ENCODE results near the gene GFPT1.
"Not testable (repeated sequence)": the region's sequence is repeated elsewhere in the genome, so short reads cannot be mapped to it uniquely, and the experiment has no call there.

Gene GFPT1

DNA sequence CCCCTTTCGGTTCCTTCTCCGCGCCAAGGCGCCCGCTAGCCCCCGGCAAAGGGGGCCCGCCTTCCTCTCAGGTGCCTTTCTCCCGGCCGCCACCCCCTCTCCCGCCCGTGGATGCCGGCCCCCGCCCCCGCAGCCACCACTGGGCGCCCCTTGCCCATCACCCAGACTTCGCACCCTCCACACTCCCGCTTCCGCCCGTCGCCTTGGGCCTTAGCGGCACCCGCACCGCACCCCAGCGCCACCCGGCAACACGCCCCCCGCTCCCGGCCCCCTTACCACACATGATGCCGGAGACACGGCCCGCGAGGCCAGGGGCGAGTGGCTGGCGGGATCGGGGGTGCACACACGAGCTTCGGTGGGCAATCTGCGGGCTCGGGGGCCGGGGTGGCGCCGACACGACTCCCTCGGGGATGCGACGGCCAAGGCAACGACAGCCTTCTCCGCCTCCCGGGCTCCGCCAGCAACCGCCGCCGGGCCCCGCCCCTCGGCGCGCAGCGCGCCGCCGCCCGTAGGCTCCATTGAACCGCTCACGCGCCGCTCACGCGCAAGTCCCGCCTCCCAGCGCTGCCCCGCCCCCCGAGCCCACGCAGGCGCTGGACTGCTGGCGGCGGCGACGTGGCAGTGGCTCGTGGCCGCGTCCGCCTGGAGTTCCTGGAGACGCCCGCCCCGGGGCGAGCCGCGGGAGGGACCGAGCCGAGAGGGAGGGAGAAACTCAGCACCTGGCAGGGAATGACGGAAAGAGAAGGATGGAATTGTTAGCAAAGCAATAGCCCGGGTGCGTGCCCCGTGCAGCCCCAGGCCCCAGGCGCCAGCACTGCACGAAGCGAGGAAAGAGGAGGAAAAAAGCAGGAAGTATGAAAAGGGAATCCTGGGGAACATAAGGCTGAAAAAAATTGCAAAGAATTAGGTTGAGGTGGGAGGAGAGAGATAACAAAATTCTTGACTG is at the start of gene GFPT1:
GFPT1 (minus strand) TSS at position 439 of the 946 bp plus-strand sequence; CDS start at position 283, 156 bp downstream.
- H3K36me3 ChIP-seq (ENCODE audit: insufficient read depth, low read length): no peaks in the 10 kb centered on the region
- H3K9ac ChIP-seq (ENCODE audit: low read depth, low read length): peak within 1 kb of the TSS; percentile 74
- peaks cover 7% of the 10 kb centered on the region; the same call in 1 of the 2 replicates for H3K4me1 ChIP-seq (ENCODE audit: insufficient read depth, low read length)
- no peaks in the 10 kb centered on the region for H3K9me3 ChIP-seq (ENCODE audit: control insufficient read depth, insufficient read depth, low read length)

DNA sequence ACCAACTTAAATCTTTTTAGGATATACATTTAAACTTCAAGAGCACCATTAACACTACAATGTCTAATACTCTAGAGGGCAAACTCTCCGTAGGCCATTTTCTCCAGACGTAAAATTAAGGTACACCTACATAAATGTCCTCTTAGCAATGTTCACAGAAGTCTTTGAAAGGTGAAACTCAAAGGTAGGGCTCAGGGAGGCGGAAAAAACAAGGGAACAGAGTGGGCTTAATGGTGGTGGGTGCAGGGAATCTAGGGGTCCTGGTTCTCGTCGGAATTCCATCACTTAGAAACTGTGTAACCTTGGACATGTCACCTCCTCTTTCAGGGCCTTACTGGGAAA is 49.5 kb upstream of the GFPT1 start:
- Histone ChIP-seq H3K9me3 (ENCODE audit: control insufficient read depth, insufficient read depth, low read length) (0 out of 2 replicates have a peak, but pooled peaks cover 2% of the 10 kb centered on the region), H3K36me3 (ENCODE audit: insufficient read depth, low read length) (no peaks in the 10 kb centered on the region; the same call in 1 of the 2 replicates), H3K9ac (ENCODE audit: low read depth, low read length) (peak overlapping the region; percentile 82), H3K4me1 (ENCODE audit: insufficient read depth, low read length) (peaks cover 19% of the 10 kb centered on the region)

DNA sequence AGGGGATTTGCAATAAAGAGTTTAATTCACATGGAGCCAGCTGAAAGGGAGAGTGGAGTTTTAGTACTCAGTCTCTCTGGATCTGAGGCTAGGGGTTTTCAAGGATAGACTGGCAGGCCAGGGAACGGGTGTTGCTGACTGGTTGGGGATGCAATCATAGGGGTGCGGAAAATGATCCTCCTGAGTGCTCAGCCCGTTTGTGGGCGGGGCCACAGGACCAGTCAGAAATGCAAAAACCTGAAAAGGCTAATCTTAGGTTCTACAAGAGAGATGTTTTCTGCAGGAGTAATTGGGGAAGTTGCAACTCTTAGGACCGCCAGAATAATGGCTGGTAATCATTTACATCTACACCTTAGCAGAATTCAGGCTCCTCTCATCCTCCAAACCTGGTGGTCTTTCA is 47.7 kb upstream of the GFPT1 start:
- H3K9ac ChIP-seq (ENCODE audit: low read depth, low read length): no peak overlapping the region
- H3K36me3 ChIP-seq (ENCODE audit: insufficient read depth, low read length): peaks cover under 1% of the 10 kb centered on the region
- H3K9me3 ChIP-seq (ENCODE audit: control insufficient read depth, insufficient read depth, low read length): no peaks in the 10 kb centered on the region
- H3K4me1 ChIP-seq (ENCODE audit: insufficient read depth, low read length): peaks cover 19% of the 10 kb centered on the region

DNA sequence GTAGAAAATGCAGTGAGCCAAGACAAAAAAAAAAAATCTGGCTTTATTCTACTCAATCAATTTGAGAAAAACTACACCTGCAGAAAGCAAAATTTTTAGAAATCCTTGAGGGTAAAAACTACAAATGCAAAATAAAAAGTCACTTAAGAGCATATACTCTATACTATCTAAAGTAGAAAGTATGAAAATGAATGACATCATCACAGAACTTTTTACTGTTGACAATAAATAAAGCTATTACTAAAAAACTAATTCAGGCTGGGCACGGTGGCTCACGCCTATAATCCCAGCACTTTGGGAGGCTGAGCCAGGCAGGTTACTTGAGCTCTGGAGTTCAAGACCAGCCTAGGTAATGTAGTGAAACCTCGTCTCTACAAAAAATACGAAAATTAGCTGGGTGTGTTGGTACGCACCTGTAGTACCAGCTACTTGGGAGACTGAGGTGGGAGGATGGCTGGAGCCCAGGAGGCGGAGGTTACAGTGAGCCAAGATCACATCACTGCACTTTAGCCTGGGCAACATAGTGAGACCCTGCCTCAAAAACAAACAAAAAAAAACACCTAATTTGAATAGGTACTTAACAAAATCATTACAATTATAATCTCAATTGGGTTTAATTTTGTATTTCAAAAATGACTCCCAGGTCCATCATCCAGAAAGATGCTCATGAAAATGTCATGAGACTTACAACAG is 42.6 kb upstream of the GFPT1 start:
- no peak overlapping the region for H3K9ac ChIP-seq (ENCODE audit: low read depth, low read length)

DNA sequence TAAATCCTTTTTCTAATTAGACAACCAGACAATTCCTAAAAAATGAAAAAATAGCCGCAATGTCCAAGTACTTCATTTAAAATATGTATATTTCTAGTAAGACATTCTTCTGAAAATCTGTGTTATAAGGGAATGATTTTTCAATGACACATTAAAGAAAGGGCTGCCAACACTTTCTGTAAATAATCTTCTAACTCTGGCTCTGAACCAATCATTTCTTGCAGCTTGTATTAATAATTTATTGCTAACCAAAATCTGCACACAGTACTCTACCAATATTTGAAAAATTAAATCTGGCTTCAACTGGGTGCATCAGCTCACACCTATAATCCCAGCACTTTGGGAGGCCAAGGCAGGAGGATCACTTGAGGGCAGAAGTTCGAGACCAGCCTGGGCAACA is 42.0 kb upstream of the GFPT1 start:
- Histone ChIP-seq H3K4me1 (ENCODE audit: insufficient read depth, low read length) (no peaks in the 10 kb centered on the region), H3K9me3 (ENCODE audit: control insufficient read depth, insufficient read depth, low read length) (no peaks in the 10 kb centered on the region), H3K9ac (ENCODE audit: low read depth, low read length) (no peak overlapping the region), H3K36me3 (ENCODE audit: insufficient read depth, low read length) (peaks cover 7% of the 10 kb centered on the region)

More for the DNA sequence above, 42.6 kb upstream of the GFPT1 start:
- H3K9me3 ChIP-seq (ENCODE audit: control insufficient read depth, insufficient read depth, low read length): no peaks in the 10 kb centered on the region
- H3K36me3 ChIP-seq (ENCODE audit: insufficient read depth, low read length): peaks cover 7% of the 10 kb centered on the region
- H3K4me1 ChIP-seq (ENCODE audit: insufficient read depth, low read length): no peaks in the 10 kb centered on the region

DNA sequence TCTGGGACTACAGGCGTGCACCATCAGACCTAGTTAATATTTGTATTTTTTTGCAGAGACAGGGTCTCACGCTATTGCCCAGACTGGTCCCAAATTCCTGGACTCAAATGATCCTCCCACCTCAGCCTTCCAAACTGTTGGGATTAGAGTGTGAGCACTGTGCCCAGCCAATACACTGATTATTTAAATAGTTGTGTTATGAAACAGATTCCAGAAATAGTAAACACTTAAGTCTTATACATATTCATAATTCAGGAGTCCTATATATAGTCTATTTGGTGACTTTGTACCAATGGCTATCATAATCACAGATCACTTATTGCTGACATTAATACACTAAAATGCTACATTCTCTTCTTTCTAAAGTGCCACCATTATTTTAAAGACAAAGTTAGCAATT is 37.4 kb upstream of the GFPT1 start:
- no peaks in the 10 kb centered on the region for H3K4me1 ChIP-seq (ENCODE audit: insufficient read depth, low read length)
- peaks cover 8% of the 10 kb centered on the region for H3K36me3 ChIP-seq (ENCODE audit: insufficient read depth, low read length)
- H3K9me3 ChIP-seq (ENCODE audit: control insufficient read depth, insufficient read depth, low read length): no peaks in the 10 kb centered on the region
- H3K9ac ChIP-seq (ENCODE audit: low read depth, low read length): no peak overlapping the region

DNA sequence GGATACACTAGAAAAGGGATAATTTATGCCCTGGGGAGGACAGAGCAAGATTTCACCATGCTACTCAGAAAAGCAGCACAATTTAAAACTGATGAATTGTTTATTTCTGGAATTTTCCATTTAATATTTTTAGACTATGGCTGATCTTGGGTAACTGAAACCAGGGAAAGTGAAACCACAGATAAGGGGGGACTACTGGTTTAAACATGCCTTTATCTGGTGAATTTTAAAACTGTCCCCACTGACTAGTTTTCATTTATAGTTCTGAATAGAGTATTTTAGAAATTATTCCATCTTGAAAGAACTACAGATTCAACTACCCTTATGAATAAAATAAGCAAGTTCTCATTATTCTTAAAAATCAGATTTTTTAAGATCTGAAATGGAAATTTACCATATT is 35.2 kb upstream of the GFPT1 start:
- Histone ChIP-seq H3K36me3 (ENCODE audit: insufficient read depth, low read length) (peaks cover 4% of the 10 kb centered on the region), H3K4me1 (ENCODE audit: insufficient read depth, low read length) (no peaks in the 10 kb centered on the region), H3K9ac (ENCODE audit: low read depth, low read length) (no peak overlapping the region), H3K9me3 (ENCODE audit: control insufficient read depth, insufficient read depth, low read length) (no peaks in the 10 kb centered on the region)

DNA sequence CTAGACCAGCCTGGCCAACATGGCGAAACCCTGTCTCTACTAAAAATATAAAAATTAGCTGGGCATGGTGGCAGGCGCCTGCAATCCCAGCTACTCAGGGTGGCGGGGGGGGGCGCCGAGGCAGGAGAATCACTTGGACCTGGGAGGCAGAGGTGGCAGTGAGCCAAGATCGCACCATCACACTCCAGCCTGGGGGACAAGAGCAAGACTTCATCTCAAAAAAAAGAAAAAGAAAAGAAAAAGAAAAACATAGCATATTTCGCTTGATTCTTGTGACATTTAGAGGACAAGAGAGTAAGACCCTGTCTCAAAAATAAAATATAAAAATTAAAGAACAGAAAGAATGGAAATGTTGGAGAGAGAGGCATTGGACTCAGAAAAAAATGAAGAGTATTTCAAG is 32.1 kb upstream of the GFPT1 start:
- not testable (repeated sequence) for H3K36me3 ChIP-seq (ENCODE audit: insufficient read depth, low read length); H3K9me3 ChIP-seq (ENCODE audit: control insufficient read depth, insufficient read depth, low read length); H3K4me1 ChIP-seq (ENCODE audit: insufficient read depth, low read length); H3K9ac ChIP-seq (ENCODE audit: low read depth, low read length)

DNA sequence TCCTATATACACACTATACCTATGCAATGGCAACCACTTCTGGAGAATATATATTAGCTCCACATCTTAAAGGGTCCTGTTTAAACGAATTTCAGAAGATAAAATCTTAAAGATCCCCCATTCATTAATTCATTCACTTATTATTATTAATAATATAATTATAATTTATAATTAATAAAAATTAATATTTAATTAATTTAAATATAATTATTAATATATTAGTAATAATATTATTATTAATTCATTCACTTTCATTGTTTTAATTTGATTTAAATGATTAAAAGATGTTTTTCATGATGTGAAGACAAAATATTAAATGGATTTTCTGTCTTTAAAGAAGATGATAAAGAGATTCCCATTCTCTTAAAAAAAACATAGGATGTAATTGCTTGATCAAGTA is 29.1 kb upstream of the GFPT1 start:
- Histone ChIP-seq H3K9ac (ENCODE audit: low read depth, low read length) (no peak overlapping the region), H3K9me3 (ENCODE audit: control insufficient read depth, insufficient read depth, low read length) (no peaks in the 10 kb centered on the region), H3K4me1 (ENCODE audit: insufficient read depth, low read length) (no peaks in the 10 kb centered on the region), H3K36me3 (ENCODE audit: insufficient read depth, low read length) (no peaks in the 10 kb centered on the region)

DNA sequence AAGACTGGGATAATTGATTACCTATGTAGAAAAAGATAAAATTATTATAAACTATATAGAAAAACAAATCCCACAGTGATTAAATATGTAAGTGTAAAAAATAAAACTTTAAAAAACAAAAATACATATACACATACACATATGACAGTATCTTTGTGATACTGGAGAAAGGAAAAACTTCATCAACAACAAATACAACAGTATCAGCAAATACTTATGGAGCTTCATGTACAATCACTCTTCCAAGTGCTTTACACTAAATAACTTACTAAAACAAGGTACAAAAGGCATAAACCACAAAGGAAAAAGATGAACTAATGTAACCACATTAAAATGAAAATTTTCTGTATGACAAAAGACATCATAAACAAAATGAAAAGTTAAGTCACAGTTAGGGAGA is 24.1 kb upstream of the GFPT1 start:
- no peak overlapping the region for H3K9ac ChIP-seq (ENCODE audit: low read depth, low read length)
- H3K4me1 ChIP-seq (ENCODE audit: insufficient read depth, low read length): no peaks in the 10 kb centered on the region
- no peaks in the 10 kb centered on the region for H3K9me3 ChIP-seq (ENCODE audit: control insufficient read depth, insufficient read depth, low read length)
- H3K36me3 ChIP-seq (ENCODE audit: insufficient read depth, low read length): no peaks in the 10 kb centered on the region

DNA sequence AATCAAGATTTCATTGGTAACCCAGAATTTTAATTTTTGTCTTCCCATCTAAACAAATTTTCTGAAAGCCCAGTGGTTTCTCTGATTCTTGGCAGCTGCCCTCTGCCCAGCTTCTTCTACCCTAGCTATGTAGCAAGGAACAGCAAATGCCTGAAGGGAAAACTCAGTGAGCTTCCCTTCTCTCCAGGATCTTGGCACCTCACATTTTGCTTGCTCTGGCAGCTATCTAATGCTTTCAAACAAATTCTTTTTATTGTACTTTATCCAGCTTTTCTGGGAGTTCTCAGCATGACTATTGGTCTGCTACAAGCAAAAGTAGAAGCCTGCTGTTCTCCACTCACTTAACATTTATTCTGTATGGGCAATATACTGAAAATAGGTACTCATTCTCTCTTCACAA is 18.3 kb upstream of the GFPT1 start:
- 0 out of 2 replicates have a peak, but pooled peaks cover 9% of the 10 kb centered on the region for H3K36me3 ChIP-seq (ENCODE audit: insufficient read depth, low read length)
- no peaks in the 10 kb centered on the region for H3K4me1 ChIP-seq (ENCODE audit: insufficient read depth, low read length)
- no peaks in the 10 kb centered on the region for H3K9me3 ChIP-seq (ENCODE audit: control insufficient read depth, insufficient read depth, low read length)
- no peak overlapping the region for H3K9ac ChIP-seq (ENCODE audit: low read depth, low read length)

DNA sequence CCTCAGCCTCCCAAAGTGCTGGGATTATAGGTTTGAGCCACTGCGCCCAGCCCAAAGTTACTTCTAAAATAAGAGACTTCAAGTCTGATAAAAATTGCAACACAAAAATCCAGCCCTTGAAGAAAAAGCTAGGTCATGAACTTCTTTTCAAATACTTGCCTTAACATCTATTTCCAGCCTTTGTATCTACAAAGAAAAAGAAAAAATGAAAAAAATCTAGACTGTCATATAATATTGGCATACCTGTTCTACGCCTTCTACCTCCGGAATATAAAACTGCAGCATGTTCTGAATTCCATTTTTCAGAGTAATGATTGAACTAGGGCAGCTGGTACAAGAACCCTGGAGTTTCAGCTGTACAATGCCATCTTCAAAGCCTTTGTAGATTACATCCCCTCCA is 13.1 kb upstream of the GFPT1 start:
- Histone ChIP-seq H3K4me1 (ENCODE audit: insufficient read depth, low read length) (no peaks in the 10 kb centered on the region), H3K36me3 (ENCODE audit: insufficient read depth, low read length) (peaks cover 15% of the 10 kb centered on the region; the same call in 1 of the 2 replicates), H3K9me3 (ENCODE audit: control insufficient read depth, insufficient read depth, low read length) (no peaks in the 10 kb centered on the region), H3K9ac (ENCODE audit: low read depth, low read length) (no peak overlapping the region)

DNA sequence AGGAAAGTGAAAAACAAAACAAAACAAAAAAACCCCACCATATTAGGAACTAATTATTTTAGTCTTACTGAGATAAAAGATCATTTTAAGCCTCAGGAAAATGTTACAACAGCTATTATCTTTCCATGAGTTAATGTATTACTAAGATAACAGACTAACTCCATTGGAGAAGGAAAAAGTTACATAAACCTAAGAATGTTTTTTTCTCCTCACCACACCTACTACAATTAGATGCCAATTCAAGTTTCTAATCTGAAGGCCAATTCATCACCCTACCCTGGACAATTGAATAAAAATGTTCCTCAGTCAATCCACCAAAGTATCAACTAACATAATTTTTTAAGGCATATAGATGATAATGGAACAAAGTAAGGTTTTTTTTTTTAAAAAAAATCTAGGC is 10.2 kb upstream of the GFPT1 start:
- no peak overlapping the region for H3K9ac ChIP-seq (ENCODE audit: low read depth, low read length)
- peaks cover 9% of the 10 kb centered on the region; the same call in 1 of the 2 replicates for H3K36me3 ChIP-seq (ENCODE audit: insufficient read depth, low read length)
- no peaks in the 10 kb centered on the region for H3K9me3 ChIP-seq (ENCODE audit: control insufficient read depth, insufficient read depth, low read length)
- no peaks in the 10 kb centered on the region for H3K4me1 ChIP-seq (ENCODE audit: insufficient read depth, low read length)

DNA sequence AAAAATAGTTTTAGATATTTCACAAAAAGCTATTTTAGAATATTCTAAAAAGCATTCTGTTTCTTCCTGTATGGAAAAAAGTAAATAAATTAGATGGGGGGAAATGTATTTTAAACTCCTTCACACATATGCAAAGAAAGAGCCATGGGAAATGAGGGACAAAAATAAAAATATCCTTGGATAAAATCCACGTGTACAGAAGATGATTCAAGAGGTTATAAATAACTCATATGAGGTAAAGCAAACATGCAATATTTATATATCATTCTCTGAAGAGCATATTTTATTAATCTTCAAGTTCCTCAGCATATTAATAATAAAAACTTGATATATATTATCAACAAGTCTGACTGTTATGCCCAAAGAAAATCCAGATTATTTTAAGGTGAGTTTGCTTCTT is 8.8 kb upstream of the GFPT1 start:
- Histone ChIP-seq H3K36me3 (ENCODE audit: insufficient read depth, low read length) (peaks cover 9% of the 10 kb centered on the region; the same call in 1 of the 2 replicates), H3K9me3 (ENCODE audit: control insufficient read depth, insufficient read depth, low read length) (no peaks in the 10 kb centered on the region), H3K4me1 (ENCODE audit: insufficient read depth, low read length) (no peaks in the 10 kb centered on the region), H3K9ac (ENCODE audit: low read depth, low read length) (no peak overlapping the region)

DNA sequence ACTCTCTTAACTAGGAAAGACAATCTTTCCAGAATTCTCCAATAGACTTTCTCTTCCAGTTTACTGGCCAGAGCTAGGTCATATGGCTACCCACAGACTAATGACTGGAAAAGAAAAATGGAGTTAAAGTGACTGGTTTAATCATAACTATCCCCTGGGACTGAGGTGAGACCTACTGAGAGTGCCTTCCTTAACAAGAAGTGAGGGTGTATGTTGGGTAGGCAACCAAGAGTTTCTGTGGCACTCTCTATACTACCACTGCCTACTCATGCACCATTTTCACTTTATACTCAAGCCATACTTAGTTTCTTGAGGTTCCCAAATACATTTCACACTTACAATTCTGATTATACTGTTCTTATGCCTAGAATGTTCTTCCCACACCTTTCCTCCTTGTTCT is 6.9 kb upstream of the GFPT1 start:
- Histone ChIP-seq H3K36me3 (ENCODE audit: insufficient read depth, low read length) (peaks cover 2% of the 10 kb centered on the region; the same call in 1 of the 2 replicates), H3K4me1 (ENCODE audit: insufficient read depth, low read length) (no peaks in the 10 kb centered on the region), H3K9me3 (ENCODE audit: control insufficient read depth, insufficient read depth, low read length) (no peaks in the 10 kb centered on the region), H3K9ac (ENCODE audit: low read depth, low read length) (no peak overlapping the region)

Data from ES-I3 (cell line).